ENCODE data around the gene PTPMT1.

GRCh38 chr11:47550288-47551047, 14.9 kb upstream of the PTPMT1 start:
- TF ChIP-seq ZFX (IDR thresholded peaks at IDR 0.05; ENCODE audit: borderline replicate concordance): no peak
- TF ChIP-seq CTCF (IDR thresholded peaks at IDR 0.05): no peak

Data from 22Rv1 (cell line).